ENCODE data around the gene LIN7B.
"Not testable (repeated sequence)": the region's sequence is repeated elsewhere in the genome, so short reads cannot be mapped to it uniquely, and the experiment has no call there.

The LIN7B gene, protein sequence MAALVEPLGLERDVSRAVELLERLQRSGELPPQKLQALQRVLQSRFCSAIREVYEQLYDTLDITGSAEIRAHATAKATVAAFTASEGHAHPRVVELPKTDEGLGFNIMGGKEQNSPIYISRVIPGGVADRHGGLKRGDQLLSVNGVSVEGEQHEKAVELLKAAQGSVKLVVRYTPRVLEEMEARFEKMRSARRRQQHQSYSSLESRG

DNA sequence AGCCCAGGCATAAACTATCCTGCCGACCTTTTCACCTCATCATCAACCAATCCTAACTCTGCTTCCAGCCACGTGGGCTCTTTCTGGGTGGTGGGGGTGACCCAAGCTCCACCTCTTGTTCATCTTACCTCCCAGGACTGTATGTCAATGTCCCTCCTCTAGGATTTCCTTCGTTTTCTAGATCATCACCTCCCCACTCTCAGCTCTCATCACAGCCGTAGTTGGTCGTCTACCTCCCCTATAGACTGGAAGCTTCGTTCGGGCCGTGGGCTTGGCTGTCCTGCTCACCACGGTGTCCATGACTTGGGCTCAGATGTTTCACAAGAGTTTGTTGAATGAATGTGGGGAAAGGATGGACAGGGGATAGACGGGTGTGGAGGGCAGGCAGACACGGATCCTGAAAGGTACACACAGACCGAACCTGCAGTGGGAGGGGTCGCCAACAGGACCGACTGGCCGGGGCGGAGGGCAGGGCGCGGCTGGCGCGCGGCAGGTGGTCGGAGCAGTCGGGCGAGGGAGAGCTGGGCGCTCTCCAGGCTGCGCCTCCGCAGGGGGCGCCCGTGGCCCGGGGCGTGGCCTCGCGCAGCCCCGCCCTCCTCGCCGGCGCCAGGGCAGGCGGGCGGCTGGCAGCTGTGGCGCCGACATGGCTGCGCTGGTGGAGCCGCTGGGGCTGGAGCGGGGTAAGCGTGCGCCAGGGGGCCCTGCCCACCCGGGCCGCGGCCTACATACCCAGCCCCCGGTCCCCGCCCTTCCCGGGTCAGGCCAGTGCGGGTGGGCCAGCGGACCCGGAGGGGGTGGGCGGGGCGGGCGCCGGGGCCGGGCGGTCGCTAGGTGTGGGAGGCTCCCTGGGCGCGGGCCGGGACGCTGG is at the start of gene LIN7B:
Gene LIN7B, plus strand, starts transcription at position 609 of the 868 bp plus-strand sequence. Its CDS starts 35 bp downstream, at position 644.
- DNase-seq, result peak; percentile 55

DNA sequence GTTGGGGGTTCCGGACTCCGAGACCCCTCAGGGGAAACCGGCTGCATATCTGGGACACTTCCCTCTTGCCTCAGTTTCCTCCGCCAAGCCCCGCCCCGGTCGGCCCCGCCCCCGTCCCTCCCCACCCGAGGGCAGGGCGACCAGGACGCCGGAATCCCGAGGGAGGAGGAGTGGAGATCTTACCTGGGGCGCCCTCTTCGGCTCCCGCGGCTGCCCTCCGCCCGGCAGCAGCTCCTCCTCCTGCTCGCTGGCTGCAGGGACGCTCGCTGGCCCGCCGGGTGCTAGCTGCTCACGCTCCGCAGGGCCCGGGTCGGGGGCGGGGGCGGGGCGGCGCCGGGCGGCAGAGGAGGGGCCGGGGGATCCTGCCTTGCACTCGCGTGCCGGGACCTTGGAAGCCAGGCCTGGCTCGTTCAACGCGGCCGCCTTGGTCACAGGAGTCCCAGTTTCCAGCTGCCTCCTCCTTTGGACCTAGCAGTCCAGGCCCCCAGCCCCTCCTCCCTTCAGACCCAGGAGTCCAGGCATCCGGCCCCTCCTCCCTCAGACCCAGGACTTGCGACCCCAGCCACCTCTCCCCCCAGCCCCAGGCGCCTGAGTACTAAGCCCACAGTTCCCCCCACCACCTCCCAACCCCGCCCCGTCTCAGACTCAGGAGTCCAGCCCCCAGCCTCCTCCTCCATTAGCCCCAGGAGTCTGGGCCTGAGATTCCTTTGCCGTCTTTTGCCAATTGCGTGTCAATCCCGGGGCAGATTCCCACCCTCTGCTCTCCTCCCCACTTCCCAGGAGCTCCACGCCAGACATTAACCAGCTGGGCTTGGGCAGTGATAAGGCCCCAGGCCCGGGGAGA is 49.2 kb upstream of the LIN7B start, which contains the start of gene NTF4:
Gene NTF4, minus strand, starts transcription at position 51 of the 844 bp plus-strand sequence. CDS start 2,821 bp downstream, outside the sequence.
- no peak for DNase-seq

DNA sequence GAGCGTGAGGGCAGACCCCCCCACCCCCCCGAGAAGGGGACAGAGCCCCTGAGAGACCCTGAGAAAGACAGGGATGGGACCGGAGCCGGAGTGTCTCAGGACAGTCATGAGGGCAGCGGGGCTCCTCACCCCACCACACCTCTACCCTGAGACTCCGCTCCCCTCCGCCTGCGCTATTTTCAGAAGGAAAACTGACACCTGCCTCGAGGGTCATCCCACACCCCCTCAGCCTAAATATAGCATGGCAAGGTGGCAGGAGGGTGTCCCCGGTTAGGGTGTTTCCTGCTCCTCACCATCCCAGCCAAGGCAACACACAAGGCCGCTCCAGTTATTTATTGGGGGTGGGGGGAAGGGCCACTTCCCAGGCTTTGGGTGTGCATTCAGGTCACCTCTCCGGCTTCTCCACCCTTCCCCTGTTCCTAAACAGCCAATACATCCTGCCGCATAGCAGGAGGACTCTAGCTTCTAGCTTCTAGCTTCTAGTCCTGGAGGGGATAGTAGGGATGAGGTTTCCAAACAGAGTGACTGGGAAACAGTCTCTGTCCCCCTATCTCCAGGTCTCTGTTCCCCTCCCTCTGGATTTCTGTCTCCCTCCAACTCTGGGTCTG is 48.2 kb upstream of the LIN7B start:
- no peak for DNase-seq

DNA sequence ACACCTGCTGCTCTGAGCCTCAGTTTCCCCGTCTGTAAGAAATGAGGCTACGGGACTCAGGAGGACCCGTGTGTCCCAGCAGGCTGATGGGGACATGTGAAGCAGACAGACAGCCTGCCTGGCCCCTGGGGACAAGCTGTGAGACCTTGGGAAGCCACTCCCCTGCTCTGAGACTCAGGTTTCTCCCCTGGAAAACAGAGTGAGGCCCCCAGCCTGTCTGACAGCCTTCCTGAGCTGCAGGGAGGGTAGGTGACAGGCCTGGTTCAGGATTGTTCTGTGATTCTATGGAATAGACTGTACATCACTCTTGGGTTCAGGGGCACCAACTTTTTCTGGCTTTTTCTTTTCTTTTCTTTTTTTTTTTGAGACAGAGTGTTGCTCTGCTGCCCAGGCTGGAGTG is 46.6 kb upstream of the LIN7B start:
- no peak for DNase-seq

DNA sequence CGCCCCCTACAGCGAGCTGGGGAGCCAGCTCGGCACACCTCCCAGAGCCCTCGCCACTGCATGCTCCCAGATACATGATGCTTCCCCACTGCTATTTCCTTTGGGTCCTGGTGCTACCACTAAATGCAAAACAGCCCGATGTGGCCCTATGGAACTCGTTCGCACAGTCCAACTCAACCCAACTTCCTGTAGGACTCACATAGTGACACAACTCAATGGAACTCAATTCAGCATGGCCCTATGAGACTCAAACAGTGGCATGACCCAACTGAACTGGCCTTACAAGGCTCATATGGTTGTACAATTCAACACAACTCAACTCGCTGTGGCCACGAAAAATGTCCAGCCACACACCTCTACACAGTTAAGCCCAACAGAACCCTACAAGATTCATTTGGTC is 45.1 kb upstream of the LIN7B start:
- no peak for DNase-seq

DNA sequence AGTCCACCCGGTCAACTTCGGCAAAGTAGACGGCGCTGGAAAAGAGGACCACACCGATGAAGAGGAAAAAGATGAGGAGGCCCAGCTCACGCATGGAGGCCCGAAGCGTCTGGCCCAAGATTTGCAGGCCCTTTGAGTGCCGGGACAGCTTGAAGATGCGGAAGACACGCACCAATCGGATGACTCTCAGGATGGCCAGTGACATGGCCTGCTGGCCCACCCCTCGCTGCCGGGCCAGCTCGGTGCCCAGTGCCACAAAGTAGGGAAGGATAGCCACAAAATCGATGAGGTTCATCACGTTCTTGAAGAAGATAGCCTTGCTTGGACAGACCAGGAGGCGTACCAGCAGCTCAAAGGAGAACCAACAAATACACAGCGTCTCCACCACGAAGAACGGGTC is 43.8 kb upstream of the LIN7B start:
- DNase-seq, result no peak

DNA sequence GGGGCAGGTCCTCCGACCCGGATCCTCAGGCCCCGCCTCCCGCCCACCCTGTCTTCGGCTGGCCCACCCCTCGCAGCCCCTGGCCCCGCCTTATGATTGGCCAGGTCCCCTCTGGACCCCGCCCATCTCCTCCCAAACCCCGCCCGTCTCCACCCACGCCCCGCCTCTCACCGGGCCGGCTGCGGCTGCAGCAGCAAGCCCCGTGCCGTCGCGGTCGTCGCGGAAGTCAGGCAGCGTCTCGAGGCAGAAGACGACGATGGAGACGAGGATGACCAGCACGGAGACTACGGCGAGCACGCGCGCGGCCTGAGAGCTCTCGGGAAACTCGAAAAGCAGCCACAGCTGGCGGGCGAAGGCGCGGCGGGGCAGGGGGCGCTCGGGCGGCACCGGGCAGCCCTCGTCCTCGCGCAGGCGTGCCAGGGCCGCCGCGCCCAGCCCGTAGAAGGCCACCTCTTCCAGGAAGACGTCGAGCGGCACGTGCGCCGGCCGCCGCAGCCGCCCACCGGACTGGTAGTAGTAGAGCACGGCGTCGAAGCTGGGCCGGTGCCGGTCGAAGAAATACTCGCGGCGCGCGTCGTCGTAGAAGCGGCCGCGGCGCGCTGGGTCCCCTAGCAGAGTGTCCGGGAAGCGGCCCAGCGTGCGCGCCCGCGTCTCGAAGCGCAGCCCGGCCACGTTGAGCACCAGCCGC is 42.2 kb upstream of the LIN7B start:
- DNase-seq, result no peak

DNA sequence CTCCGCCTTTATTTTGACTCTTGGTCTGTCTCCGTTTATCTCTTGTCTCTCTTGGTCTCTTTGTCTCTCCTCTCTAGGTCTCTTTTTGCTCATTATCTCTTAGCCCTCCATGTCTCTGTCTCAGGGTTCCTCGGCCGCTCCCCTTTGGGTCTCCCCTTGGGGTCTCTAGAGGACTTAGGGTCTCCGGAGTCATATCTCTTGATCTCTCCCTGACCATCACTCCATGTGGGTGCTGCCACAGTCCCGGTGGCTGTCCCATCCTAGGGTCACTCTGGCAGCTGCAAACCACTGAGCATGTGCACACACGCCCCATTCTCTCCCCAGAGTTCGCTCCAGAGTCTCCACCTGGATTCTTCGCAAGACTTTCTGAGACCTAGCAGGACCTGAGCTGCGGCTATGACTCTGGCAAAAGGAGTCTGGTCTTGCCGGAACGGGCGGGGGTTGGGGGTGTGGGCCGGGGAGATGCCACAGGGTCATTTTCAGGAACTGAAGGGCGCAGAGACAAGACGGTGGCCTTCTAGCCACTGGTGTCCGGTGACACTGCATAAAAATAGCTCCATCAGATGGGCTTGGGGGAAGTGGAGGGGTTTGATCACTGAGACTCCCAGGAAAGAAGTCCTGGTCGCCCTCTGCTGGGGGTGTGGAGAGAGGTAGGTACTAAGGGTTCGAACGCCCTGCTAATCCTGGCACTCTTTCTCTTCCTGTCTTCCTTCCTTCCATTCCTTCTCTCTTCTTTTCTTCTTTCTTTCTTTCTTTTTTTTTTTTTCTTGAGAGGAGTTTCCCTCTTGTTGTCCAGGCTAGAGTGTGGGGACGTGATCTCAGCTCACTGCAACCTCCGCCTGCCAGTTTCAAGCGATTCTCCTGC is 40.4 kb upstream of the LIN7B start:
- no peak for DNase-seq

DNA sequence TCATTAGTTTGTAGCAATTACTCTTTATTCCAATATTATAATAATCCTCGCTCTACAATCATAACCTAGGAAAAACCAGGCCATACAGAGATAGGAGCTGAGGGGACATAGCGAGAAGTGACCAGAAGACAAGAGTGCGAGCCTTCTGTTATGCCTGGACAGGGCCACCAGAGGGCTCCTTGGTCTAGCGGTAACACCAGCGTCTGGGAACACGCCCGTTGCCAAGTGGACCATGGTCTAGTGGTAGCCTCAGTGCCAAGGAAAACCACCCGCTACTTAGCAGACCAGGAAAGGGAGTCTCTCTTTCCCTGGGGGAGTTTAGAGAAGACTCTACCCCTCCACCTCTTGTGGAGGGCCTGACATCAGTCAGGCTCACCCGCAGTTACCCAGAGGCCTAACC is 39.3 kb upstream of the LIN7B start:
- not testable (repeated sequence) for DNase-seq

DNA sequence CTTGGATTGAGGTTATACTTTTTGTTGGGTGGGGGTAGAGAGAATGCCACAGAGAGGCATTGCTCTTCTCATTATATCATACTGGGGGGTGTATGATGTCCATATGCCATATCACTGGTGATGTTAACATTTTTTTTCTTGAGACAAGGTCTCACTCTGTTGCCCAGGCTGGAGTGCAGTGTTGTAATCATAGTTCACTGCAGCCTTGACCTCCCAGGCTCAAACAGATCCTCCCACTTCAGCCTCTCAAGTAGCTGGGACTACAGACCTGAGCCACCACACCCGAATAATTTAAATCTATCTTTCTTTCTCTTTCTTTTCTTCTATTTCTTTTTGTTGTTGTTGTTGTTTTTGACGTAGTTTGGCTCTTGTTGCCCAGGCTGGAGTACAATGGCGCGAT is 33.8 kb upstream of the LIN7B start:
- DNase-seq, result no peak

DNA sequence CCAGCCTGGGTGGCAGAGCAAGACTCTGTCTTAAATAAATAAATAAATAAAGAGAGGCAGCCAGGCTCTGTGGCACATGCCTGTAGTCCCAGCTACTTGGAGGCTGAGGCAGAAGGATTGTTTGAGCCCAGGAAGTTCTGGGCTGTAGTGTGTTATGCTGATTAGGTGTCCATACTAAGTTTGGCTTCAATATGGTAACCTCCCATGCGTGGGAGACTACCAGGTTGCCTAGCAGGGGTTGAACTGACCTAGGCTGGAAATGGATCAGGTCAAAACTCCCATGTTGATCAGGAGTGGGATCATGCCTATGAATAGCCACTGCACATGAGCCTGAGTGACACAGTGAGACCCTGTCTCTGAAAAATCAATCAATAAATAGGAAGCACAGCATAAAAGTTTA is 32.9 kb upstream of the LIN7B start:
- DNase-seq, result no peak

DNA sequence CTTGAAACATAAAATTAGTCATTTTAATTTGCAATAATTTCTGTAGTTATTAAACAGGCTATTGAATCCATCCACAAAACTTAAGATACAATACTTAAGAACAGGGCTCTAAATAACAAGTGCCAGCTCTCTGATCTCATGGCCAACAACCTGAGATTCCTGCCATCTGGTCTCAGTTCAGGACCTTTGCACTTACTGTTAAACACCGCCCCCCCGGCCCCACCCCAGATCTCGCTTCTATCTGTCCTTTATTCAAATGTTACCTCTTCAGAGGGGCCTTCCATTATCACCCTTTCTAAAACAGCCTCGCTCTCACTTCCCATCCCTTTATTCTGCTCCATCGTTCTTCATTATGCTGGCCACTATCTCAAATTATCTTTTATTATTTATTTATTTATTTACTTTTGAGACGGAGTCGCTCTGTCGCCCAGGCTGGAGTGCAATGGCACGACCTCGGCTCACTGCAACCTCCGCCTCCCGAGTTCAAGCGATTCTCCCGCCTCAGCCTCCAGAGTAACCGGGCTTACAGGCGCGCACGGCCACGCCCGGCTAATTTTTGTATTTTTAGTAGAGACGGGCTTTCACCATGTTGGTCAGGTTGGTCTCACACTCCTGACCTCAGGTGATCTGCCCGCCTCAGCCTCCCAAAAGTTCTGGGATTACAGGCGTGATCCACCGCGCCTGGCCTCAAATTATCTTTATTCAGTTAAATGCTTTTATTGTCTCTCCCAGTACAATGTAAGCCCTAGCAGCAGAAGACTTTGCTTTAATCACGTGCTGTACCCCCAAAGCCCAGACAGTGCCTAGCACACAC is 29.8 kb upstream of the LIN7B start:
- peak; percentile 17 for DNase-seq

DNA sequence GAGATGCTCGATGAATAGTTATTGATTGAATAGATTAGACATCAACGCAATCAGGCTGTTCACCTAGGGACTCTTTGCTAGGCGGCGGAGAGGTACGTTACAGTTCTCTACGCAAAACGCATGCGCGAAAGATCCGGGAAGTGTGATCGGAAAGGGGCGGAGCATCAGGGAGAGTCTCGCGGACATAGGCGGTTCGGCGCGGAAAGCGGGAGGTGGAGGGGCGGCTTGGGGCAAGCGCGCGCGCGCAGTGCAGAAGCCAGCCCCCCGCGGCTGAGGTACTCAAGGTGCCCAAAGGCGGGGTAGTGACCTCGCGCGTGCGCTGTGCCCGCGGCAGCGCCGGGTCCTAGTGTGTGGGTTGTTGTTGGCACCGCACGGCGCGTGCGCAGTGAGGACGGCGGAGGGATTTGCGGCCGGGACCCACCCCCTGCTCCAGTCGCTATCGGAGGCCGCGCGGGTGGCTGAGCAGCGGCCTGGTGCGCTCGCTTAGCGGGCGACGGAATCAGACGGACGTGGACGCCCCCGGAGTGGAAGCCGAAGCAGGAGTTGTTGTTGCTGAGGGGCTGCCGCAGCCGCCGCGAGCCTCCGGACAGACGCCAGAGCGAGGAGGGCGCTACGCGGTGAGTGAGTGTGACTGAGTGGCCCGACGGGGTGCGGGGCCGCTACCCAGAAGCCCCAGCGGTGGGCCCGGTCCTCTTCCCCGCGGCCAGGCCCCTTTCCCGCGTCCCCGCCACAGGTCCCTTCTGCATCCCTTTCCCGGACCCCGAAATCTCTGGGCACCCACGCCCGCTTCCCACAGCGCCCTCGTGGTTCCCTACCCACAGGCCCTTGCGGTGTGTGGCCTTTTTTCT is 28.9 kb upstream of the LIN7B start, which contains the start of gene SNRNP70:
Gene SNRNP70, plus strand, starts transcription at position 432 of the 848 bp plus-strand sequence. CDS start 964 bp downstream, outside the sequence.
- peak; percentile 99 for DNase-seq

DNA sequence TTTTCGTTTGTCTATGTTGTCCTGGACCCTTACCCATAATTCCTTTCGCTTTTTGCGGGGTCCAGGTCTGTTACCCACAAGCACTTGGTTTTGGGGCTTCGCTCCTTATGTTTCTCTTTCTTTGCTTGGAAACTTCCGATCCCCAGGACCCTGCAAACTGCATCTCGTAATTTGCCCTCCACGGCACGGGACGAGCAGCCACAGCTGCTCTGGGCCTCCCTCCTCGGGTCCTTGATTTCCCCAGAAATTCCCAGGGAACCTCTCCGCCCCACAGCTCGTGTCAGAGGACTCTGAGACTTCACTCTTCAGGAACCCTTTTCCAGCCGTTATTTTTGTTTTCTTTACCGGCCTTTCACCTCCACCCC is 28.3 kb upstream of the LIN7B start:
- no peak for DNase-seq

DNA sequence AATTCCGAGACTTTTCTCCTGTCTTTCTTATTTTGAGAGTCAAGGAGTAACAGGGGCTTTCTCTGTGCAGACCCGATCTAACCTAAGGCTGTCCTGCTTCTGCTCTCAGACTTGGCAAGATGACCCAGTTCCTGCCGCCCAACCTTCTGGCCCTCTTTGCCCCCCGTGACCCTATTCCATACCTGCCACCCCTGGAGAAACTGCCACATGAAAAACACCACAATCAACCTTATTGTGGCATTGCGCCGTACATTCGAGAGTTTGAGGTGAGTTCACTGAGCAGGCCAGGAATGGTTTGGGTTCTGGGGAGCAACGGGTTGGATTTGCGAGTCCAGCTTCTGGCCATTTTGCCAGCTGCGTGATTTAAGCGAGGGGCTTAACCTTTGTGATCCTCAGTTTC is 27.9 kb upstream of the LIN7B start:
- DNase-seq, result no peak

DNA sequence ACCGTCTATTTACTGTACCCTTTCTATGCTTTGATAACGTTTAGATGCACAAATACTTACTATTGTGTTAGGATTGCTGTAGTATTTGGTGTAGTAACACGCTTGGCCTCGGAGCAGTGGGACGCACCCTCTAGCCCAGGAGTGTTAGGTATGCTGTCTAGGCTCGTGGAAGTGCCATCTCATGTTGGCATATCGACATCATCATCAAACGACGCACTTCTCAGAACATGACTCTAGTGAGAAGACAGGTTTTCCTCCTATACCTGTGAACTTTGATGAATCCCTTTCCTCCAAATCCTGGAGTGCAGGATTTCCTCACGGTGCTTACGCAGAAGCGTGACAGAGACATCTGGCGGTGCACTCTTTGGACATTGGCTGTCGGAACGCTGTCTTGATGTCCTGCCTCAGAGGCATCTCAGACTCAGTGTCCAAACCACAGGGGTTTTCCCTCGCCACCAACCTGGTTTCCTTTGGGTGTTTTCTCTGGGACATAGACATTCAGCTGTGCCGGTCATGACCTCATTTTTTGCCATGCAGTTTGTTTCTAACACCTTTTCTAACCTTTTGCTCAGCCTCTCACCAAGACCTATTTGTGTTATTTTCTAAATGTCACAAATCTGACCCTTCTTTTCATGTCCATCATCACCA is 22.7 kb upstream of the LIN7B start:
- DNase-seq, result no peak

DNA sequence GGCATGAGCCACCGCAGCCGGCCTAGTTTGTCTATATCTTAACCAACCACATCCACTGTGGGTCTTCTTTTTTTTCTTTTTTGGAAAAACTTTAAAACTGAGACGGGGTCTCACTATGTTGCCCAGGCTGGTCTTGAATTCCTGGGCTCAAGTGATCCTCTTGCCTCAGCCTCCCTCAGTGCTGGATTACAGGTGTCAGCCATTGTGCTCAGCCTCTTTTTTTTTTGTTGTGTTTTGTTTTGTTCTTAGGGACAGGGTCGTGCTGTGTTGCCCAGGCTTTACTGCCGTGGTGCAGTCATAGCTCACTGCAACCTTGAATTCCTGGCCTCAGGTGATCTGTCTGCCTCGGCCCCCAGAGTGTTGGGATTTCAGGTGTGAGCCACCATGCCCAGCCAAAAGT is 21.5 kb upstream of the LIN7B start:
- DNase-seq, result no peak

Measured in DMS 273 treated with DMSO at 0.1 percent for 48 hours (cell line).